Thoracic aorta (tissue), 2 donors: ENCODE data around the gene CNGA3. TPM values are rescaled to one million over a fixed set of nuclear protein-coding genes. Genes with fewer than 3 reads are reported as not detected.

Experiments
- ATAC-seq: fragments of 150-250 bp; one replicate; pipeline ENCODE4 v1.8.0; 2017; ENCODE audit warnings: low read depth; ENCODE audit not compliant: insufficient number of reproducible peaks, low FRiP score
- DNase-seq: peaks from one replicate; pipeline ENCODE4 v3.0.0-alpha.2; 2020; ENCODE audit warnings: low spot score
- H3K27ac ChIP-seq, 2 donors: fragments of 200-600 bp; sonication (generic); 1 replicate in 1 of 2; 2 replicates in 1 of 2; pipeline ENCODE4 v1.5.1; 2016; ENCODE audit warnings: mild to moderate bottlenecking in 2 of 2, moderate library complexity in 2 of 2
- H3K27me3 ChIP-seq: fragments of 200-600 bp; sonication (generic); replicated peaks from 2 replicates; pipeline ENCODE4 v1.6.0; 2016; ENCODE audit warnings: mild to moderate bottlenecking; ENCODE audit not compliant: insufficient read depth
- H3K36me3 ChIP-seq: fragments of 200-600 bp; sonication (generic); one replicate; pipeline ENCODE4 v1.5.1; 2016
- H3K4me1 ChIP-seq, 2 donors: fragments of 200-600 bp; sonication (generic); 1 replicate in 1 of 2; 2 replicates in 1 of 2; pipeline versions ENCODE4 v1.5.1 to v1.6.0; 2016; ENCODE audit warnings: low read depth in 2 of 2, mild to moderate bottlenecking in 1 of 2; ENCODE audit not compliant: control insufficient read depth in 1 of 2
- H3K4me3 ChIP-seq: fragments of 200-600 bp; sonication (generic); 2 replicates; pipeline ENCODE4 v1.5.1; 2016; ENCODE audit warnings: mild to moderate bottlenecking
- H3K9me3 ChIP-seq: fragments of 200-600 bp; sonication (generic); 2 replicates; pipeline ENCODE4 v1.5.1; 2016
- total RNA-seq, 2 donors: library from RNA; depleted of rRNA; stranded (reverse); fragments of >200 nt; gene quantifications; one replicate each; pipeline versions ENCODE4 v1.1.0 to v1.2.3, GENCODE V29; 2016
- TF ChIP-seq, protein P1 (sequence below): fragments of 200-600 bp; sonication (generic); IDR thresholded peaks from one replicate; pipeline ENCODE4 v1.5.1; 2019; ENCODE audit warnings: antibody characterized with exemption

CNGA3 gene
- total RNA-seq, 2 donors from 2014 or later, result not detected

- DNase-seq (no peak), ATAC-seq (no peak)
- Histone ChIP-seq H3K36me3 (no peaks in the 10 kb centered on the region), H3K4me1 (no peaks in the 10 kb centered on the region), H3K4me3 (no peak overlapping the region), H3K9me3 (no peaks in the 10 kb centered on the region), H3K27me3 (no peaks in the 10 kb centered on the region), H3K27ac (no peak overlapping the region)
- TF ChIP-seq, protein P1, sequence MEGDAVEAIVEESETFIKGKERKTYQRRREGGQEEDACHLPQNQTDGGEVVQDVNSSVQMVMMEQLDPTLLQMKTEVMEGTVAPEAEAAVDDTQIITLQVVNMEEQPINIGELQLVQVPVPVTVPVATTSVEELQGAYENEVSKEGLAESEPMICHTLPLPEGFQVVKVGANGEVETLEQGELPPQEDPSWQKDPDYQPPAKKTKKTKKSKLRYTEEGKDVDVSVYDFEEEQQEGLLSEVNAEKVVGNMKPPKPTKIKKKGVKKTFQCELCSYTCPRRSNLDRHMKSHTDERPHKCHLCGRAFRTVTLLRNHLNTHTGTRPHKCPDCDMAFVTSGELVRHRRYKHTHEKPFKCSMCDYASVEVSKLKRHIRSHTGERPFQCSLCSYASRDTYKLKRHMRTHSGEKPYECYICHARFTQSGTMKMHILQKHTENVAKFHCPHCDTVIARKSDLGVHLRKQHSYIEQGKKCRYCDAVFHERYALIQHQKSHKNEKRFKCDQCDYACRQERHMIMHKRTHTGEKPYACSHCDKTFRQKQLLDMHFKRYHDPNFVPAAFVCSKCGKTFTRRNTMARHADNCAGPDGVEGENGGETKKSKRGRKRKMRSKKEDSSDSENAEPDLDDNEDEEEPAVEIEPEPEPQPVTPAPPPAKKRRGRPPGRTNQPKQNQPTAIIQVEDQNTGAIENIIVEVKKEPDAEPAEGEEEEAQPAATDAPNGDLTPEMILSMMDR, result no peak
These were observed 49.7 kb downstream of the CNGA3 start for GRCh38 chr2:98395977-98396376.

DNA sequence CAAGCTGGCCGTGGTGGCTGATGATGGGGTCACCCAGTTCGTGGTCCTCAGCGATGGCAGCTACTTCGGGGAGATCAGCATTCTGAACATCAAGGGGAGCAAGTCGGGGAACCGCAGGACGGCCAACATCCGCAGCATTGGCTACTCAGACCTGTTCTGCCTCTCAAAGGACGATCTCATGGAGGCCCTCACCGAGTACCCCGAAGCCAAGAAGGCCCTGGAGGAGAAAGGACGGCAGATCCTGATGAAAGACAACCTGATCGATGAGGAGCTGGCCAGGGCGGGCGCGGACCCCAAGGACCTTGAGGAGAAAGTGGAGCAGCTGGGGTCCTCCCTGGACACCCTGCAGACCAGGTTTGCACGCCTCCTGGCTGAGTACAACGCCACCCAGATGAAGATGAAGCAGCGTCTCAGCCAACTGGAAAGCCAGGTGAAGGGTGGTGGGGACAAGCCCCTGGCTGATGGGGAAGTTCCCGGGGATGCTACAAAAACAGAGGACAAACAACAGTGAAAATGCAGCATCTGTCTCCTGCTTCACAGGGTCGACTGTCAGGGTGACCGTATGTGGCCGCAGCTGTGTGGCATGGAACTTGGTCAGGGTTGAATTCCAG, 50.6 kb downstream of the CNGA3 start:
- H3K27ac ChIP-seq, result no peak overlapping the region

DNA sequence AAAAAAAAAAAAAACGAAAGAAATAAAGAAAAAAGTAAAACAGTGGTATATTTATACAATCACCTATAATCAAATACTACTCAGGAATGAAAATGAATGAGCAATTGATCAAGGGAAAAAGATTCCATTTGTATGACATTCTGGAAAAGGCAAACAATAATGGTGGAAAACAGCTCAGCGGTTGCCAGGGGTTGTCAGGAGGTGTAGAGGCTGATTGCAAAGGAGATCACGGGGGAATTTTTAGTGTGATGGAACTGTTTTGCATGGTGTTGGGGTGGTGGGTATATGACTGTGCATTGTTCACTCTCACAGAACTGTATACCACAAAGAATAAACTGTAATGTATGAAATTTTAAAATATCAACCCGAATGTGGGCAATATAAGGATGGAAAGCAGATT, 52.9 kb downstream of the CNGA3 start:
- Histone ChIP-seq H3K36me3 (no peaks in the 10 kb centered on the region), H3K9me3 (no peaks in the 10 kb centered on the region), H3K27me3 (no peaks in the 10 kb centered on the region), H3K27ac (no peak overlapping the region), H3K4me3 (no peak overlapping the region), H3K4me1 (no peaks in the 10 kb centered on the region)
- TF ChIP-seq, protein P1, result no peak
- ATAC-seq, result no peak
- DNase-seq, result no peak

More for the DNA sequence above, 50.6 kb downstream of the CNGA3 start:
- no peak for DNase-seq
- no peak overlapping the region for H3K4me3 ChIP-seq
- no peaks in the 10 kb centered on the region for H3K4me1 ChIP-seq
- no peak for ATAC-seq
- TF ChIP-seq, protein P1, result no peak
- H3K27me3 ChIP-seq, result no peaks in the 10 kb centered on the region
- no peaks in the 10 kb centered on the region for H3K36me3 ChIP-seq
- H3K9me3 ChIP-seq, result no peaks in the 10 kb centered on the region

DNA sequence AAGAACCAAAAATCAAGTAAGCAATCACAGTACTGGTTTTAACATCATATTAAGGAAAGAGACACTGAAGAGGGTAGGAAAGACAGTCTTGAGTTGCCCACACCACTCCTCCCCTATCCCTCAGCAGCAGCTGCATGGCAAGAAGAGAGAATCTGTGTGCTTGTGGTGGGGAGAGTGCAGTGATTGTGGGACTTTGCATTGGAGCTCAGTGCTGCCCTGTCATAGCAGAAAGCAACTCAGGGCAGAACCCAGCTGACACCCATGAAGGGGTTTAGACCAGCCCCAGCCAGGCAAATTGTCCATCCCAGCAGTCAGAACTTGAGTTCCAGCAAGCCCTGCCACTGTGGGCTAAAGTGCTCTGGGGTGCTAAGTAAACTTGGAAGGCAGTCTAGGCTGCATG, 57.6 kb downstream of the CNGA3 start:
- Histone ChIP-seq H3K4me1 (no peaks in the 10 kb centered on the region), H3K9me3 (no peaks in the 10 kb centered on the region), H3K27me3 (no peaks in the 10 kb centered on the region), H3K27ac (no peak overlapping the region), H3K36me3 (no peaks in the 10 kb centered on the region), H3K4me3 (no peak overlapping the region)
- TF ChIP-seq, protein P1, result no peak
- DNase-seq, result no peak
- ATAC-seq, result no peak

GRCh38 chr2:98404556-98405250, 58.4 kb downstream of the CNGA3 start:
- Histone ChIP-seq H3K4me3 (no peak overlapping the region), H3K36me3 (no peaks in the 10 kb centered on the region), H3K27me3 (no peaks in the 10 kb centered on the region), H3K4me1 (no peaks in the 10 kb centered on the region), H3K27ac (no peak overlapping the region), H3K9me3 (no peaks in the 10 kb centered on the region)
- DNase-seq, result no peak
- no peak for ATAC-seq
- TF ChIP-seq, protein P1, result no peak
